AG10803 (cell line): ENCODE data around the gene SUPT5H.

Experiments
- DNase-seq: peaks from one replicate; pipeline ENCODE4 v3.0.0; 2010; ENCODE audit warnings: low read depth
- H3K4me3 ChIP-seq: 2 replicates; pipeline ENCODE4 v1.5.1; 2011; ENCODE audit warnings: mild to moderate bottlenecking, low read length, control low read depth
- CTCF ChIP-seq: conservative IDR thresholded peaks from 2 replicates; pipeline ENCODE4 v1.5.1; 2011; ENCODE audit warnings: mild to moderate bottlenecking, low read length, control low read depth, inconsistent platforms

Gene SUPT5H

GRCh38 chr19:39492788-39493187 lies 47.4 kb downstream of the SUPT5H start:
- DNase-seq, result no peak
- no peak for TF ChIP-seq CTCF
- H3K4me3 ChIP-seq, result no peak overlapping the region

GRCh38 chr19:39494661-39495060 lies 49.3 kb downstream of the SUPT5H start:
- TF ChIP-seq CTCF, result no peak
- DNase-seq, result no peak
- H3K4me3 ChIP-seq, result no peak overlapping the region

- no peak for DNase-seq
- TF ChIP-seq CTCF, result no peak
- H3K4me3 ChIP-seq, result no peak overlapping the region
Measured at GRCh38 chr19:39496063-39496462, 50.7 kb downstream of the SUPT5H start.

GRCh38 chr19:39497701-39497995 lies 52.3 kb downstream of the SUPT5H start:
- no peak for TF ChIP-seq CTCF
- DNase-seq, result no peak
- H3K4me3 ChIP-seq, result no peak overlapping the region

- no peak for DNase-seq
- peak; percentile 29 for TF ChIP-seq CTCF
- peak overlapping the region; percentile 5 for H3K4me3 ChIP-seq
Measured at GRCh38 chr19:39497996-39498797, 52.8 kb downstream of the SUPT5H start.

- peak within 1 kb of the TSS; percentile 5 for H3K4me3 ChIP-seq
- no peak for DNase-seq
- TF ChIP-seq CTCF, result no peak
Measured at GRCh38 chr19:39498798-39499642, 53.6 kb downstream of the SUPT5H start, which contains the start of gene DLL3. DLL3 (plus strand) TSS chr19:39498947; CDS start chr19:39498975, 28 bp downstream.
